Measurements from ENCODE around the gene CADPS2. TPM values are rescaled to one million over a fixed set of nuclear protein-coding genes. Genes with fewer than 3 reads are reported as not detected.

The CADPS2 gene
- total and polyA plus RNA-seq, 2 of the 8 experiments (the other 6 are each of a cell fraction or from before 2014, with no cell fraction given) = 8.9 to 22.3 TPM

DNA sequence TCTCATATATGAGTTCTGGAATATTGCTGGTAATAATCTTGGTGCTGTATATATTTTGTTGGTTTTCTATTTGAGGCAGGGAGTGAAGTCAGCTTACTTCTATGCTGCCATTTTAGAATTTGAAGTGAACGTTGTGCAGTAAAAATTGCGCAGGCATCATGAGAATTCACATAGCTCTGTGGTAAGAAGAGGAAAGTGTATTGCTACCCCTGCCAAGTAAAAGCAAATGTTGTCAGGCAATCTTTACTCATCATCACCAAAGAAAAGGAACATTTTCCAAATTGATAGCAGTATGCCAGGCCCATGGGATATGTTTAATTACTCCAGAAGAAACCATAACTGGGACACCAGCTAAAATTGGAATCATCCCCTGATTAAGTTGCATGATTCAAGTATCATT, 595.1 kb downstream of the CADPS2 start:
- H2BK5ac ChIP-seq (ENCODE audit: low read depth, low read length) = no peak overlapping the region
- 85% methylated on average over 2 of the region's 2 CpGs; no CpG with 5 or more reads in 1 of the 2 experiments for WGBS, 2 experiments (ENCODE audit: extremely low coverage in 1 of 2, insufficient coverage in 1 of 2, insufficient read length in 1 of 2, insufficient replicate concordance in 2 of 2, low coverage in 1 of 2, low lambda C conversion rate in 2 of 2, missing lambda C conversion rate in 1 of 2)
- no peak for DNase-seq (ENCODE audit: low read depth in 1 of 2, low spot score in 2 of 2)

More for the DNA sequence above, 595.1 kb downstream of the CADPS2 start:
- no peak overlapping the region for H2AFZ ChIP-seq (ENCODE audit: low read length)
- no peak overlapping the region for H2BK12ac ChIP-seq (ENCODE audit: low read depth, low read length)
- no peak overlapping the region for H4K5ac ChIP-seq (ENCODE audit: insufficient read length, low read depth, low read length)
- H3K23ac ChIP-seq (ENCODE audit: insufficient read length) = no peak overlapping the region
- H4K91ac ChIP-seq (replicated peaks; ENCODE audit: insufficient read length, low read length) = no peak overlapping the region
- H2BK20ac ChIP-seq (ENCODE audit: low read length) = no peak overlapping the region
- no peak overlapping the region for H4K8ac ChIP-seq (ENCODE audit: extremely low read depth, insufficient read depth, low read length)
- no peaks in the 10 kb centered on the region for H3K79me1 ChIP-seq (ENCODE audit: low read depth, low read length)
- no peak overlapping the region for H2AK5ac ChIP-seq (ENCODE audit: low read depth, low read length)
- H3K4me2 ChIP-seq (ENCODE audit: insufficient read depth in 1 of 2, low read depth in 2 of 2, low read length in 2 of 2) = no peak overlapping the region
- no peak overlapping the region for H3K9ac ChIP-seq (replicated peaks in 1 of 4; ENCODE audit: extremely low read depth in 1 of 4, low read depth in 3 of 4, low read length in 3 of 4)
- H3K4me3 ChIP-seq (ENCODE audit: extremely low read depth in 1 of 4, insufficient read depth in 2 of 4, low read depth in 3 of 4, low read length in 4 of 4) = no peak overlapping the region
- no peaks in the 10 kb centered on the region for H3K23me2 ChIP-seq (ENCODE audit: low read depth, low read length)
- no peak overlapping the region for H3K4ac ChIP-seq (replicated peaks; ENCODE audit: insufficient read length, low read depth, low read length)
- no peak overlapping the region for H2BK15ac ChIP-seq (ENCODE audit: low read length)
- no peak overlapping the region for H2BK120ac ChIP-seq (replicated peaks; ENCODE audit: low read depth, low read length)
- no peak overlapping the region for H3K14ac ChIP-seq (ENCODE audit: insufficient read length)
- H3K79me2 ChIP-seq (ENCODE audit: control insufficient read depth in 1 of 2, insufficient read depth in 2 of 2, low read length in 2 of 2) = no peaks in the 10 kb centered on the region
- no peaks in the 10 kb centered on the region; a peak in 1 of 8 replicates for H3K36me3 ChIP-seq (ENCODE audit: control insufficient read depth in 2 of 4, insufficient read depth in 4 of 4, low read length in 3 of 4)
- CTCF ChIA-PET (ENCODE audit: partially characterized antibody) = interaction anchor here (0.8 to 2.1 kb wide), 5 partner anchors 73 to 244 kb away, joined by 3 to 7 read pairs (median 3); no protein-coding TSS in a partner anchor
- no peaks in the 10 kb centered on the region for H4K20me1 ChIP-seq (replicated peaks in 1 of 2; ENCODE audit: control insufficient read depth in 1 of 2, insufficient read depth in 2 of 2, low read length in 2 of 2)
- H3K27ac ChIP-seq (ENCODE audit: low read depth, low read length) = no peak overlapping the region
- peaks cover 0 to 3% of the 10 kb centered on the region in 2 experiments; a peak in 1 of 4 replicates for H3K9me3 ChIP-seq (ENCODE audit: insufficient read depth in 2 of 2, low read depth in 1 of 2, low read length in 1 of 2)
- no peak overlapping the region for H3K18ac ChIP-seq (ENCODE audit: extremely low read depth, low read length)
- no peak overlapping the region for H3K56ac ChIP-seq (replicated peaks; ENCODE audit: insufficient read length, low read depth, low read length)
- TF ChIP-seq TBP (IDR thresholded peaks at IDR 0.05; ENCODE audit: low read depth, low read length) (no peak), JUND (IDR thresholded peaks at IDR 0.05; ENCODE audit: low read length) (no peak), ASH2L (IDR thresholded peaks at IDR 0.05; ENCODE audit: low read length) (no peak), SP1 (IDR thresholded peaks at IDR 0.05; ENCODE audit: low read depth, low read length) (no peak), RFX5 (IDR thresholded peaks at IDR 0.05; ENCODE audit: borderline replicate concordance, low read depth, low read length) (no peak), PHF8 (conservative IDR thresholded peaks at IDR 0.05; ENCODE audit: low read depth, low read length) (no peak), EGR1 (IDR thresholded peaks at IDR 0.05; ENCODE audit: borderline replicate concordance, low read depth, low read length) (no peak), TAF1 (IDR thresholded peaks at IDR 0.05; ENCODE audit: low read depth, low read length) (no peak), GABPA (IDR thresholded peaks at IDR 0.05; ENCODE audit: borderline replicate concordance, insufficient read depth, low read length) (no peak), MAFK (IDR thresholded peaks at IDR 0.05; ENCODE audit: low read depth, low read length) (no peak), SAP30 (IDR thresholded peaks at IDR 0.05; ENCODE audit: insufficient read depth, insufficient replicate concordance, low read length) (no peak), CTBP2 (IDR thresholded peaks at IDR 0.05; ENCODE audit: borderline replicate concordance, insufficient read depth, insufficient read length, low read length) (no peak), YY1 (IDR thresholded peaks at IDR 0.05; ENCODE audit: low read depth, low read length) (no peak)
- TF ChIP-seq, protein P1, sequence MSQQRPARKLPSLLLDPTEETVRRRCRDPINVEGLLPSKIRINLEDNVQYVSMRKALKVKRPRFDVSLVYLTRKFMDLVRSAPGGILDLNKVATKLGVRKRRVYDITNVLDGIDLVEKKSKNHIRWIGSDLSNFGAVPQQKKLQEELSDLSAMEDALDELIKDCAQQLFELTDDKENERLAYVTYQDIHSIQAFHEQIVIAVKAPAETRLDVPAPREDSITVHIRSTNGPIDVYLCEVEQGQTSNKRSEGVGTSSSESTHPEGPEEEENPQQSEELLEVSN (IDR thresholded peaks at IDR 0.05) = no peak
- POLR2A ChIA-PET (ENCODE audit: partially characterized antibody) = no interaction called here
- H3K27me3 ChIP-seq (replicated peaks in 1 of 4; ENCODE audit: control insufficient read depth in 3 of 4, extremely low read depth in 1 of 4, insufficient read depth in 3 of 4, low read length in 3 of 4) = no peaks in the 10 kb centered on the region
- FAIRE-seq = peak; percentile 32
- peaks cover 0 to 2% (median 0%) of the 10 kb centered on the region in 4 experiments; a peak in 1 of 7 replicates for H3K4me1 ChIP-seq (replicated peaks in 1 of 4; ENCODE audit: control insufficient read depth in 3 of 4, insufficient read depth in 4 of 4, low read length in 3 of 4)

All from H1 (cell line).